Measurements from ENCODE around the gene KCNQ1OT1. TPM values are rescaled to one million over a fixed set of nuclear protein-coding genes. Genes with fewer than 3 reads are reported as not detected.

The KCNQ1OT1 gene
- total and polyA plus RNA-seq, 8 donors = under 0.01 to 15.1 (median 2.3) TPM

DNA sequence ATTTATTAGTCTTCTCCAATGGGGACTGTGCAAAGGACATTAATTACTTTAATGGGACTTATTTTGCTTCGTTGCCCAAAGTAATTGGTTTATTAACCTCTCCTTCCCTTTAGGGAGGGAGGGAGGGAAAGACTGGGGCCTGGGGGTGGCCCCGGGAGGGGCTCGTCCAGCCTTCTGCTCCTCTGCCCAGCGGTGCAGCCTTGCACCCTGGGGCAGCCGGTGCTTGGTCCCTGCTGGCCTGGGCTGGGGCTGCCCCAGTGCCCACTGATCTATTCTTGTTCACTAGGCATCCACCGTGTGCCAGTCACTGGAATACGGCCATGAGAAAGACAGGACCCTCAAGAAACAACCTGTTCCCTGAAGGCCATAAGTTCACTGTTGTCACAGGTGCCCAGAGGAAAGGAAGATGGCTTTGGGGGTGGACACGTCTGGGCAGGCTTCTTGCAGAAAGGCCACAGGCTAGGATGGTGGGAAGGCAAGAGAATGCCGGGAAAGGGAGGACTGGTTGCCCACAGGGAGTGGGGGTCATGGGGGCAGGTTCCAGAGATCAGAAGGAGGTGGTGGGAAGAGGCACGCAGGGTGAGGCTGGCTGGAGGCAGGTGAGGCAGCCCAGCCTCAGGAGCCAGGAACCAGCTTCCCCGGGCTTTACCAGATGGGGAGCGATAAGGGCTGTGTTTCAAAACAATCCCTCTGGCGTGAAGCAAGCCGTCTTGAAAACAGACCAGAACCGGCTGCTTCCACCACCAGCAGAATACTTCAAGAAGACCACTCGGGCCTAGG is 47.6 kb upstream of the KCNQ1OT1 start:
- 84 to 94% (median 89%) methylated on average over 16 of the region's 16 CpGs for WGBS, 5 donors
- H3K4me1 ChIP-seq = peaks cover 0 to 13% (median 4%) of the 10 kb centered on the region in 4 donors
- intact Hi-C loops (cut with DNase I; ENCODE audit: low total_unique reads) = no loop called here
- no peak for DNase-seq
- no peaks in the 10 kb centered on the region for H3K36me3 ChIP-seq
- H3K27ac ChIP-seq = no peak overlapping the region
- no peak overlapping the region for H3K4me3 ChIP-seq
- no peak for TF ChIP-seq POLR2AphosphoS5 (IDR thresholded peaks at IDR 0.05)
- TF ChIP-seq, protein P1, sequence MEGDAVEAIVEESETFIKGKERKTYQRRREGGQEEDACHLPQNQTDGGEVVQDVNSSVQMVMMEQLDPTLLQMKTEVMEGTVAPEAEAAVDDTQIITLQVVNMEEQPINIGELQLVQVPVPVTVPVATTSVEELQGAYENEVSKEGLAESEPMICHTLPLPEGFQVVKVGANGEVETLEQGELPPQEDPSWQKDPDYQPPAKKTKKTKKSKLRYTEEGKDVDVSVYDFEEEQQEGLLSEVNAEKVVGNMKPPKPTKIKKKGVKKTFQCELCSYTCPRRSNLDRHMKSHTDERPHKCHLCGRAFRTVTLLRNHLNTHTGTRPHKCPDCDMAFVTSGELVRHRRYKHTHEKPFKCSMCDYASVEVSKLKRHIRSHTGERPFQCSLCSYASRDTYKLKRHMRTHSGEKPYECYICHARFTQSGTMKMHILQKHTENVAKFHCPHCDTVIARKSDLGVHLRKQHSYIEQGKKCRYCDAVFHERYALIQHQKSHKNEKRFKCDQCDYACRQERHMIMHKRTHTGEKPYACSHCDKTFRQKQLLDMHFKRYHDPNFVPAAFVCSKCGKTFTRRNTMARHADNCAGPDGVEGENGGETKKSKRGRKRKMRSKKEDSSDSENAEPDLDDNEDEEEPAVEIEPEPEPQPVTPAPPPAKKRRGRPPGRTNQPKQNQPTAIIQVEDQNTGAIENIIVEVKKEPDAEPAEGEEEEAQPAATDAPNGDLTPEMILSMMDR (IDR thresholded peaks at IDR 0.05) = no peak
- TF ChIP-seq EP300 (IDR thresholded peaks at IDR 0.05) = no peak
- TF ChIP-seq POLR2A (IDR thresholded peaks at IDR 0.05) = no peak
- no peaks in the 10 kb centered on the region for H3K9me3 ChIP-seq
- H3K27me3 ChIP-seq = no peaks in the 10 kb centered on the region

DNA sequence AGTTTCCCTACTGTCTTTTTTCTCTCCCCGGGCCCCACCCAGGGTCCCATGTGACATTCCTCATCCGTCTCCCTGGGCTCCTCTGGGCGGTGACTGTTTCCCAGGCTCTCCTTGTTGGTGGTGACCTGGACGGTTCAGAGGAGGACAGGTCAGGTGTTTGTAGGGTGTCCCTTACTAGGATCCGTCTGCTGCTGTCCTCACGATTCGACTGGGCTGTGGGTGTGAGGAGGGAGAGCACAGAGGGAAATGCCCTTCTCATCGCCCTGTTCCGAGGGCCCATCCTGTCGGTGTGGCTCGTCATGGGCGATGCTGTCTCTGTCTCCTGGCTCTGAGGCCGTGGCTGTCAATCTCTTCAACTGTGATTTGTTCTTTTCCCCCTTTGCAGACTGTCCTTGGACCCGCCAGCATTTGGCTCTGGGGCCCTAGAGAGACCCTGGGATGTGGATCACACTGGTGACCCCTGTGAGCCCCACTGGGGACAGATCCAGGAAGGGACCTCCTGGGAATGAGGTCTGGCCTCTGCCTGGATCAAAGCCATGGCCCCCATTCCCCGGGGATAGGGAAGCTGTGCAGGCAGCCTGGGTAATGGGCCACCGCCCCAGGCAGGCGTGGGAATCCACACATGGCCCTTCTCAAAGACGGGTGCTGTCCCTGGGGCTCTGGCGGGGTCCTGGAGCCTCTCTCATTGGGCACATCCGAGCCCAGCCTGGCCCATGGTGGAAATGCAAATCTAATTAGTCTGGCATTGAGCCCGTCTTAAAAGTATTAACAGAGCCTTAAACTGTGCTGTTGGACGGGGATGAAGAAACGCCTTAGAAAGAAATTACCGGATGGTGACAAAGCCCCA is 46.8 kb upstream of the KCNQ1OT1 start:
- Histone ChIP-seq H3K27ac (no peak overlapping the region), H3K4me3 (no peak overlapping the region), H3K9me3 (no peaks in the 10 kb centered on the region), H3K4me1 (peaks cover 0 to 21% (median 8%) of the 10 kb centered on the region in 4 donors), H3K36me3 (no peaks in the 10 kb centered on the region), H3K27me3 (no peaks in the 10 kb centered on the region)
- intact Hi-C loops (cut with DNase I; ENCODE audit: low total_unique reads) = no loop called here
- TF ChIP-seq, protein P1 (IDR thresholded peaks at IDR 0.05) = no peak
- no peak for TF ChIP-seq EP300 (IDR thresholded peaks at IDR 0.05)
- no peak for TF ChIP-seq POLR2A (IDR thresholded peaks at IDR 0.05)
- no peak for TF ChIP-seq POLR2AphosphoS5 (IDR thresholded peaks at IDR 0.05)
- peak in 1 of 2 donors; percentile 58 for DNase-seq
- 83 to 90% (median 89%) methylated on average over 20 to 24 of the region's 24 CpGs for WGBS, 5 donors

DNA sequence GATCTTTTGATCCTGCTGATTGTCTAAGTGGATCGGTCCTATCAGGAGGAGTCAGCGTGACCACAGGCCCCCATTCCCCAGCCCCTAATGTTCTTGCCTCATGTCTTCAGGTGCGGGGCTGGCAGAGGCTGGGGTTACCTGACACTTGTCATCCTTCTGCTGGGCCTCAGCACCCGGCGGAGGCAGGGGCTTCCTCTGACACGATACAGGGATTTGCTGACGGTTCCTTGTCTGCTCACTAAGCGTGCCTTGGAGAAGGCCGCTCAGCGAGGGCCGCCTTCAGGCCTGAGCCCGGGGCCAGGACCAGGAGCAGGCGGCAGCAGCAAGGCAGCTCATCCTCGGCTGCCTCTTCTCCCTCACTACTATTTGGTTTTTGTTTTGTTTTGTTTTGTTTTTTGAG is 45.7 kb upstream of the KCNQ1OT1 start:
- no peak for DNase-seq
- TF ChIP-seq, protein P1 (IDR thresholded peaks at IDR 0.05) = no peak
- no peak for TF ChIP-seq POLR2AphosphoS5 (IDR thresholded peaks at IDR 0.05)
- no peak for TF ChIP-seq EP300 (IDR thresholded peaks at IDR 0.05)
- TF ChIP-seq POLR2A (IDR thresholded peaks at IDR 0.05) = no peak
- Histone ChIP-seq H3K9me3 (no peaks in the 10 kb centered on the region), H3K4me1 (peaks cover 0 to 26% (median 9%) of the 10 kb centered on the region in 4 donors), H3K27me3 (no peaks in the 10 kb centered on the region), H3K36me3 (no peaks in the 10 kb centered on the region), H3K4me3 (no peak overlapping the region), H3K27ac (no peak overlapping the region)
- 93 to 96% (median 95%) methylated on average over 12 to 14 of the region's 14 CpGs for WGBS, 5 donors
- intact Hi-C loops (cut with DNase I; ENCODE audit: low total_unique reads) = no loop called here

DNA sequence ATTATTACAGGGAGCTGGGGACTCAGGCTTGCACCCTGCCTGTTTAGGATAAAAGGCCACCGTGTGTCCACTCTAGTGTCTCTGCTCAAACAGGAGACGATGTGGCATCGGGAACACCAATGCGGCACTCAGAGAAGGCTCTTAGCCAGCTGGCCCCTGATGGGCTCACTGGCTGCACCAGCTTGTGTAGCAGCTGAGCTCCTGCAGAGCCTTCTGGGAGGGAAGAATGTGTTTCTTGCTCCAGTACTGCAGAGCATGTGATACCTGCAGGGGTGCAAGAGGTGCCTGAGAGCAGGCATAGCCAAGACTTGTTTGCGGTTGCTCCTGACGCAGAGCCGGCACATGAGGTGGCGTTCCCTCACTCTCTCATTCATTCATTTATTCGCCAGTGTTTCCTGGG is 44.4 kb upstream of the KCNQ1OT1 start:
- H3K27me3 ChIP-seq = no peaks in the 10 kb centered on the region
- H3K36me3 ChIP-seq = no peaks in the 10 kb centered on the region
- H3K27ac ChIP-seq = no peak overlapping the region
- H3K9me3 ChIP-seq = no peaks in the 10 kb centered on the region
- no peak for DNase-seq
- intact Hi-C loops (cut with DNase I; ENCODE audit: low total_unique reads) = no loop called here
- peaks cover 9 to 29% (median 16%) of the 10 kb centered on the region in 4 donors for H3K4me1 ChIP-seq
- WGBS, 5 donors = 95 to 99% (median 96%) methylated on average over 9 of the region's 9 CpGs
- no peak overlapping the region for H3K4me3 ChIP-seq
- no peak for TF ChIP-seq EP300 (IDR thresholded peaks at IDR 0.05)
- no peak for TF ChIP-seq POLR2A (IDR thresholded peaks at IDR 0.05)
- TF ChIP-seq POLR2AphosphoS5 (IDR thresholded peaks at IDR 0.05) = no peak
- TF ChIP-seq, protein P1 (IDR thresholded peaks at IDR 0.05) = no peak
